PFSK-1 (cell line): Measurements from ENCODE around the gene IQGAP1.

Source experiments
- POLR2AphosphoS5 ChIP-seq: IDR thresholded peaks from 2 replicates; pipeline ENCODE4 v1.6.1; 2012; ENCODE audit warnings: low read depth, mild to moderate bottlenecking, control low read depth, low read length, moderate library complexity
- TAF1 ChIP-seq: IDR thresholded peaks from 2 replicates; pipeline ENCODE4 v1.6.1; 2012; ENCODE audit warnings: low read length, control low read depth, borderline replicate concordance; ENCODE audit not compliant: insufficient read depth
- TF ChIP-seq, protein P1 (sequence below), 2 experiments: IDR thresholded peaks; 2 replicates each; pipeline versions ENCODE4 v1.6.1 to v1.8.0; 2011 to 2012; ENCODE audit warnings: low read depth in 2 of 2, low read length in 2 of 2, control low read depth in 1 of 2, inconsistent platforms in 1 of 2, mild to moderate bottlenecking in 1 of 2, moderate library complexity in 1 of 2; ENCODE audit not compliant: insufficient read depth in 1 of 2

DNA sequence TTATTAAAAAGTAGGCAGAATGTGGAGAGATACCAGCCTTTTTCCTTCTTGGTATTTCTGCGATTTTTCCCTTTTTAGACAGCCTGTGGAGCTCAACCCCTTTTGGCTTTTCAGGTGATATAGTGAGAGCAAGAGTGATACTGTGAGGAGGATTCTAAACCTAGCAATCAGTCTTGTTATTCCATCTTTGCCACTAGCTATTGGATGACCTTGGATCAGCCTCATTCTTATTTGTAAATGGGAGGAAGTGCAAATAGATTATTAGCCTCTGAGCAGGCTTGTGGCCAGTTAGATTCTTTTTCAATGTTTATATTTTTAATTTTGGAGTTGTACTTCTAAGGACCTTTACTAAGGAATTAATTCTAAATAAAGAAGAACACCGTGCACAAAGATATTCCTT is 34.0 kb downstream of the IQGAP1 start:
- TF ChIP-seq POLR2AphosphoS5 (no peak), TAF1 (no peak)
- TF ChIP-seq, protein P1, sequence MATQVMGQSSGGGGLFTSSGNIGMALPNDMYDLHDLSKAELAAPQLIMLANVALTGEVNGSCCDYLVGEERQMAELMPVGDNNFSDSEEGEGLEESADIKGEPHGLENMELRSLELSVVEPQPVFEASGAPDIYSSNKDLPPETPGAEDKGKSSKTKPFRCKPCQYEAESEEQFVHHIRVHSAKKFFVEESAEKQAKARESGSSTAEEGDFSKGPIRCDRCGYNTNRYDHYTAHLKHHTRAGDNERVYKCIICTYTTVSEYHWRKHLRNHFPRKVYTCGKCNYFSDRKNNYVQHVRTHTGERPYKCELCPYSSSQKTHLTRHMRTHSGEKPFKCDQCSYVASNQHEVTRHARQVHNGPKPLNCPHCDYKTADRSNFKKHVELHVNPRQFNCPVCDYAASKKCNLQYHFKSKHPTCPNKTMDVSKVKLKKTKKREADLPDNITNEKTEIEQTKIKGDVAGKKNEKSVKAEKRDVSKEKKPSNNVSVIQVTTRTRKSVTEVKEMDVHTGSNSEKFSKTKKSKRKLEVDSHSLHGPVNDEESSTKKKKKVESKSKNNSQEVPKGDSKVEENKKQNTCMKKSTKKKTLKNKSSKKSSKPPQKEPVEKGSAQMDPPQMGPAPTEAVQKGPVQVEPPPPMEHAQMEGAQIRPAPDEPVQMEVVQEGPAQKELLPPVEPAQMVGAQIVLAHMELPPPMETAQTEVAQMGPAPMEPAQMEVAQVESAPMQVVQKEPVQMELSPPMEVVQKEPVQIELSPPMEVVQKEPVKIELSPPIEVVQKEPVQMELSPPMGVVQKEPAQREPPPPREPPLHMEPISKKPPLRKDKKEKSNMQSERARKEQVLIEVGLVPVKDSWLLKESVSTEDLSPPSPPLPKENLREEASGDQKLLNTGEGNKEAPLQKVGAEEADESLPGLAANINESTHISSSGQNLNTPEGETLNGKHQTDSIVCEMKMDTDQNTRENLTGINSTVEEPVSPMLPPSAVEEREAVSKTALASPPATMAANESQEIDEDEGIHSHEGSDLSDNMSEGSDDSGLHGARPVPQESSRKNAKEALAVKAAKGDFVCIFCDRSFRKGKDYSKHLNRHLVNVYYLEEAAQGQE (IDR thresholded peaks at IDR 0.05; ENCODE audit: insufficient read depth in 1 of 2, low read depth in 2 of 2, low read length in 2 of 2) = no peak
